ENCODE data around the gene NINJ1. TPM values are rescaled to one million over a fixed set of nuclear protein-coding genes. Genes with fewer than 3 reads are reported as not detected.
A peak's percentile ranks its signal among the peaks of the same experiment; 100 is the strongest.

Gene NINJ1
- total RNA-seq, 1 donor from 2014 or later, result 29.4 TPM

GRCh38 chr9:93129286-93129685 is 4.8 kb downstream of the NINJ1 start:
- Mint-ChIP-seq H3K4me3 (ENCODE audit: unreplicated experiment) (no peak overlapping the region), H3K36me3 (ENCODE audit: unreplicated experiment) (no peaks in the 10 kb centered on the region), H3K9me3 (ENCODE audit: unreplicated experiment) (no peaks in the 10 kb centered on the region), H3K27me3 (ENCODE audit: unreplicated experiment) (no peaks in the 10 kb centered on the region), H3K27ac (ENCODE audit: unreplicated experiment) (no peak overlapping the region), H3K4me1 (ENCODE audit: low read depth, unreplicated experiment) (peaks cover 21% of the 10 kb centered on the region)
- no peak for TF ChIP-seq CTCF (IDR thresholded peaks at IDR 0.05; ENCODE audit: partially characterized antibody, unreplicated experiment)
- DNase-seq, result no peak

GRCh38 chr9:93128715-93129224 is 5.3 kb downstream of the NINJ1 start:
- no peak for TF ChIP-seq CTCF (IDR thresholded peaks at IDR 0.05; ENCODE audit: partially characterized antibody, unreplicated experiment)
- H3K27ac Mint-ChIP-seq (ENCODE audit: unreplicated experiment), result peak overlapping the region; percentile 55
- DNase-seq, result no peak
- H3K4me1 Mint-ChIP-seq (ENCODE audit: low read depth, unreplicated experiment), result peaks cover 21% of the 10 kb centered on the region
- H3K4me3 Mint-ChIP-seq (ENCODE audit: unreplicated experiment), result peak overlapping the region; percentile 49
- H3K9me3 Mint-ChIP-seq (ENCODE audit: unreplicated experiment), result no peaks in the 10 kb centered on the region
- H3K36me3 Mint-ChIP-seq (ENCODE audit: unreplicated experiment), result no peaks in the 10 kb centered on the region
- H3K27me3 Mint-ChIP-seq (ENCODE audit: unreplicated experiment), result no peaks in the 10 kb centered on the region

GRCh38 chr9:93128011-93128714 is 5.9 kb downstream of the NINJ1 start:
- H3K36me3 Mint-ChIP-seq (ENCODE audit: unreplicated experiment), result no peaks in the 10 kb centered on the region

GRCh38 chr9:93127395-93127911 is 6.6 kb downstream of the NINJ1 start:
- Mint-ChIP-seq H3K4me3 (ENCODE audit: unreplicated experiment) (peak overlapping the region; percentile 25), H3K9me3 (ENCODE audit: unreplicated experiment) (no peaks in the 10 kb centered on the region), H3K27me3 (ENCODE audit: unreplicated experiment) (no peaks in the 10 kb centered on the region), H3K4me1 (ENCODE audit: low read depth, unreplicated experiment) (peaks cover 21% of the 10 kb centered on the region), H3K27ac (ENCODE audit: unreplicated experiment) (peak overlapping the region; percentile 64), H3K36me3 (ENCODE audit: unreplicated experiment) (no peaks in the 10 kb centered on the region)
- TF ChIP-seq CTCF (IDR thresholded peaks at IDR 0.05; ENCODE audit: partially characterized antibody, unreplicated experiment), result no peak
- no peak for DNase-seq

More at GRCh38 chr9:93128011-93128714, 5.9 kb downstream of the NINJ1 start:
- H3K27me3 Mint-ChIP-seq (ENCODE audit: unreplicated experiment), result no peaks in the 10 kb centered on the region
- DNase-seq, result no peak
- peaks cover 21% of the 10 kb centered on the region for H3K4me1 Mint-ChIP-seq (ENCODE audit: low read depth, unreplicated experiment)
- H3K27ac Mint-ChIP-seq (ENCODE audit: unreplicated experiment), result peak overlapping the region; percentile 55
- no peak for TF ChIP-seq CTCF (IDR thresholded peaks at IDR 0.05; ENCODE audit: partially characterized antibody, unreplicated experiment)
- no peaks in the 10 kb centered on the region for H3K9me3 Mint-ChIP-seq (ENCODE audit: unreplicated experiment)
- peak overlapping the region; percentile 49 for H3K4me3 Mint-ChIP-seq (ENCODE audit: unreplicated experiment)

GRCh38 chr9:93126825-93127368 is 7.2 kb downstream of the NINJ1 start:
- no peaks in the 10 kb centered on the region for H3K36me3 Mint-ChIP-seq (ENCODE audit: unreplicated experiment)
- peak overlapping the region; percentile 25 for H3K4me3 Mint-ChIP-seq (ENCODE audit: unreplicated experiment)
- peak overlapping the region; percentile 64 for H3K27ac Mint-ChIP-seq (ENCODE audit: unreplicated experiment)
- H3K4me1 Mint-ChIP-seq (ENCODE audit: low read depth, unreplicated experiment), result peaks cover 19% of the 10 kb centered on the region
- TF ChIP-seq CTCF (IDR thresholded peaks at IDR 0.05; ENCODE audit: partially characterized antibody, unreplicated experiment), result no peak
- DNase-seq, result no peak
- H3K9me3 Mint-ChIP-seq (ENCODE audit: unreplicated experiment), result no peaks in the 10 kb centered on the region
- no peaks in the 10 kb centered on the region for H3K27me3 Mint-ChIP-seq (ENCODE audit: unreplicated experiment)
